Urothelium cell line (cell line): ENCODE results near the gene ABCA13.
A peak's percentile ranks its signal among the peaks of the same experiment; 100 is the strongest.

ENCODE experiments used
- DNase-seq: peaks from one replicate; pipeline ENCODE4 v3.0.0; 2011; ENCODE audit warnings: low spot score, mixed read lengths
- FAIRE-seq: peaks from 2 replicates; lab custom pipeline; 2011; peaks lifted over from hg19 to GRCh38; lab: Jason Lieb, UNC

ABCA13 gene

GRCh38 chr7:48295296-48295971 lies 124.2 kb downstream of the ABCA13 start:
- peak; percentile 75 for FAIRE-seq
- no peak for DNase-seq

- FAIRE-seq (no peak), DNase-seq (no peak)
Measured at GRCh38 chr7:48296966-48297365, 125.7 kb downstream of the ABCA13 start.

- no peak for FAIRE-seq
- peak; percentile 66 for DNase-seq
Measured at GRCh38 chr7:48298779-48299178, 127.5 kb downstream of the ABCA13 start.

- FAIRE-seq (peak; percentile 74), DNase-seq (peak; percentile 81)
Measured at GRCh38 chr7:48299580-48300169, 128.4 kb downstream of the ABCA13 start.

GRCh38 chr7:48300301-48300700 lies 129.0 kb downstream of the ABCA13 start:
- DNase-seq (no peak), FAIRE-seq (no peak)

GRCh38 chr7:48301201-48301600 lies 129.9 kb downstream of the ABCA13 start:
- DNase-seq (no peak), FAIRE-seq (no peak)

- no peak for DNase-seq
- FAIRE-seq = no peak
Measured at GRCh38 chr7:48304641-48305040, 133.4 kb downstream of the ABCA13 start.

GRCh38 chr7:48305661-48306060 lies 134.4 kb downstream of the ABCA13 start:
- no peak for FAIRE-seq
- DNase-seq = no peak

- FAIRE-seq = peak; percentile 94
- no peak for DNase-seq
Measured at GRCh38 chr7:48307041-48307714, 135.9 kb downstream of the ABCA13 start.

- no peak for DNase-seq
- FAIRE-seq = no peak
Measured at GRCh38 chr7:48309720-48310119, 138.5 kb downstream of the ABCA13 start.

GRCh38 chr7:48311464-48312100 lies 140.3 kb downstream of the ABCA13 start:
- FAIRE-seq = no peak
- no peak for DNase-seq

- FAIRE-seq (no peak), DNase-seq (no peak)
Measured at GRCh38 chr7:48312151-48312550, 140.9 kb downstream of the ABCA13 start.

GRCh38 chr7:48316768-48317167 lies 145.5 kb downstream of the ABCA13 start:
- DNase-seq (no peak), FAIRE-seq (no peak)

GRCh38 chr7:48317360-48317759 lies 146.1 kb downstream of the ABCA13 start:
- FAIRE-seq (no peak), DNase-seq (no peak)

- FAIRE-seq = peak; percentile 37
Measured at GRCh38 chr7:48321319-48322010, 150.2 kb downstream of the ABCA13 start.

GRCh38 chr7:48337012-48337621 lies 165.9 kb downstream of the ABCA13 start:
- FAIRE-seq (peak; percentile 96), DNase-seq (peak; percentile 72)

More at GRCh38 chr7:48321319-48322010, 150.2 kb downstream of the ABCA13 start:
- DNase-seq = no peak

- DNase-seq (no peak), FAIRE-seq (no peak)
Measured at GRCh38 chr7:48337781-48338180, 166.5 kb downstream of the ABCA13 start.

GRCh38 chr7:48347230-48347825 lies 176.1 kb downstream of the ABCA13 start:
- no peak for DNase-seq
- FAIRE-seq = peak; percentile 50

GRCh38 chr7:48350515-48350914 lies 179.3 kb downstream of the ABCA13 start:
- FAIRE-seq = no peak

GRCh38 chr7:48351900-48352299 lies 180.6 kb downstream of the ABCA13 start:
- DNase-seq = no peak

More at GRCh38 chr7:48350515-48350914, 179.3 kb downstream of the ABCA13 start:
- DNase-seq = no peak

More at GRCh38 chr7:48351900-48352299, 180.6 kb downstream of the ABCA13 start:
- FAIRE-seq = no peak
